ENCODE measurements around the gene CENPV. TPM values are rescaled to one million over a fixed set of nuclear protein-coding genes. Genes with fewer than 3 reads are reported as not detected.

Gene CENPV
- total and polyA plus RNA-seq, 2 of the 13 experiments (the other 11 are each of a cell fraction or from before 2014, with no cell fraction given): 193 to 292 TPM

GRCh38 chr17:16304830-16305229 lies 48.4 kb downstream of the CENPV start (continued):
- TF ChIP-seq ZGPAT (CRISPR knock-in tag; IDR thresholded peaks at IDR 0.05): 0 out of 2 replicates have a peak, but pooled peaks have one; percentile 21
- TF ChIP-seq KLF9 (CRISPR knock-in tag; IDR thresholded peaks at IDR 0.05; ENCODE audit: low read depth): no peak
- TF ChIP-seq ZNF317 (CRISPR knock-in tag; IDR thresholded peaks at IDR 0.05): 0 out of 2 replicates have a peak, but pooled peaks have one; percentile 36
- TF ChIP-seq LCORL (IDR thresholded peaks at IDR 0.05): no peak
- peak; percentile 69; the same call in 1 of the 2 replicates for TF ChIP-seq LCORL (CRISPR knock-in tag; IDR thresholded peaks at IDR 0.05)
- TF ChIP-seq FOXO1 (CRISPR knock-in tag; IDR thresholded peaks at IDR 0.05): no peak
- no peak for TF ChIP-seq ZSCAN12 (CRISPR knock-in tag; IDR thresholded peaks at IDR 0.05)
- TF ChIP-seq ZNF513 (CRISPR knock-in tag; conservative IDR thresholded peaks at IDR 0.05): no peak
- no peak for TF ChIP-seq NFKB2 (CRISPR knock-in tag; IDR thresholded peaks at IDR 0.05; ENCODE audit: borderline replicate concordance)
- TF ChIP-seq MED1 (CRISPR knock-in tag; IDR thresholded peaks at IDR 0.05): peak; percentile 21; the same call in 1 of the 2 replicates
- TF ChIP-seq ZFX (CRISPR knock-in tag; IDR thresholded peaks at IDR 0.05; ENCODE audit: low read depth): peak; percentile 62
- no peak for TF ChIP-seq ZNF563 (CRISPR knock-in tag; IDR thresholded peaks at IDR 0.05)
- peak in 1 of 2 experiments; percentile 57; a peak in 2 of 4 replicates for TF ChIP-seq HMGXB4 (CRISPR knock-in tag; IDR thresholded peaks at IDR 0.05; ENCODE audit: borderline replicate concordance in 1 of 2, low read depth in 1 of 2)
- TF ChIP-seq ZNF329 (CRISPR knock-in tag; IDR thresholded peaks at IDR 0.05; ENCODE audit: low read depth): no peak
- peak; percentile 91 for TF ChIP-seq SMC3 (IDR thresholded peaks at IDR 0.05; ENCODE audit: low read length)
- no peak for TF ChIP-seq YY1 (IDR thresholded peaks at IDR 0.05; ENCODE audit: insufficient read depth, insufficient replicate concordance, low read depth, low read length)
- TF ChIP-seq ZNF326 (CRISPR knock-in tag; IDR thresholded peaks at IDR 0.05; ENCODE audit: borderline replicate concordance): no peak
- 0 out of 2 replicates have a peak, but pooled peaks have one; percentile 47 for TF ChIP-seq HNF1B (CRISPR knock-in tag; IDR thresholded peaks at IDR 0.05)
- TF ChIP-seq FOSL2 (CRISPR knock-in tag; IDR thresholded peaks at IDR 0.05): 0 out of 2 replicates have a peak, but pooled peaks have one; percentile 24
- no peak for TF ChIP-seq SP140L (CRISPR knock-in tag; IDR thresholded peaks at IDR 0.05; ENCODE audit: borderline replicate concordance)
- TF ChIP-seq SOX6 (IDR thresholded peaks at IDR 0.05): no peak
- TF ChIP-seq SOX6 (CRISPR knock-in tag; IDR thresholded peaks at IDR 0.05): peak; percentile 16; the same call in 1 of the 2 replicates
- no peak for TF ChIP-seq ZUFSP (CRISPR knock-in tag; IDR thresholded peaks at IDR 0.05; ENCODE audit: borderline replicate concordance)
- TF ChIP-seq ZNF121 (CRISPR knock-in tag; IDR thresholded peaks at IDR 0.05): peak; percentile 78

Measured in HepG2 (cell line).